Activated CD8-positive, alpha-beta memory T cell treated with anti-CD3 and anti-CD28 coated beads for 48 hours (primary cell): ENCODE results near the gene LRRC8C.
A peak's percentile ranks its signal among the peaks of the same experiment; 100 is the strongest.
"Not testable (repeated sequence)": the region's sequence is repeated elsewhere in the genome, so short reads cannot be mapped to it uniquely, and the experiment has no call there.

ENCODE experiments used
- DNase-seq, 3 experiments: peaks; one replicate each; pipeline ENCODE4 v3.0.0-alpha.2; 2020; ENCODE audit warnings: low read depth in 2 of 3, low spot score in 2 of 3

The LRRC8C gene

DNA sequence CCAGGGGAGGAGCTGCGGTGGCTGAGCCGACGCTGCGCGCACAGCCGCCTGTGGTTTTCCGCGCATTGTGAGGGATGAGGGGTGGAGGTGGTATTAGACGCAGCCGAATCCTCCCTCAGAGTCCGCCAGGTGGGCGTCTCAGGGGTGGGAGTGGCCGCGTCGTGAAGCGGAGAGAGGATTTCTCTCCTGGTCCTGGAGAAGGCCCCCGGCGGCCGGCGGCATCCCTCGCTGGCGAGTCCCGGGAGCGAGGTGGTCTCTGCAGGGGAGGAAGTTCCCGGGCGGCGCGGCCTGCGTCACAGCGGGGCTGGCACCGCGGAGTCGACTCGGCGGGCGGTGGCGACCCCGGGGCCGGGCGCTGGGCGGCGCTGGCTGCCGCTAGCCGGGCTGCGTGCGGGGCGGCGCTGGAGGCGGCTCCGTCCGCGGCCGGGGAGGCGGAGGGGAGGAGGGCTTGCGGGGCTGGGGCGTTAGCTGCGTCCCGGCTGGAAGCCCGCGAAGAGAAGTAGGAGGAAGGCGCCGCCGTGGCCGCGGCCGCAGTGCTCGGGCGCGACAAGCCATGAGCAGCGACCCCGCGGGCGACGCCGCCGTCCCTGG, at the start of gene LRRC8C:
Gene LRRC8C, plus strand, starts transcription at position 464 of the 591 bp plus-strand sequence. CDS start 53,354 bp downstream, outside the sequence.
- peak; percentile 74 to 88 (median 86) for DNase-seq

DNA sequence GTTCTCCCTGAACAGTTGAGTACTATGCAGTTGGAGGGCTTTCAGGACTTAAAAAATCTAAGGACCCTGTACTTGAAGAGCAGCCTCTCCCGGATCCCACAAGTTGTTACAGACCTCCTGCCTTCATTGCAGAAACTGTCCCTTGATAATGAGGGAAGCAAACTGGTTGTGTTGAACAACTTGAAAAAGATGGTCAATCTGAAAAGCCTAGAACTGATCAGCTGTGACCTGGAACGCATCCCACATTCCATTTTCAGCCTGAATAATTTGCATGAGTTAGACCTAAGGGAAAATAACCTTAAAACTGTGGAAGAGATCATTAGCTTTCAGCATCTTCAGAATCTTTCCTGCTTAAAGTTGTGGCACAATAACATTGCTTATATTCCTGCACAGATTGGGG, 48.7 kb upstream of the LRRC8C start:
- no peak for DNase-seq

DNA sequence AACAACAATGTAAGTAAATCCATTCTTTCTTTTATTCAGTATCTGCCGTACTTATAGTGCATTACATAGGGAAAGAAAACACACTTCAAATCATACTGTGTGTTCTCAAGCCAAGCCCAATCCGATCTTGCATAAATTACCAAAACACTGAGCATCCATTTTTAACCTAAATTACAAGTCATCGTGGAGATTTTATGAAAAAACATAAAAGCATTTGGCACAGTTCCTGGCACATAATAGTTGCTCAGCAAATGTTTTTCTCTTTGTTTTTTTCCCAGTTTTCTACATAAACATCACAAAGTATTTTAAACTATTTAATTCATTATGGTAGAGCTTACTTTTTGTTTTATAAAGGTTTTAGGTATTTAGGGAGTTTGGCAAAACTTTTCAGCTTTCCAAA, 48.1 kb upstream of the LRRC8C start:
- no peak for DNase-seq

DNA sequence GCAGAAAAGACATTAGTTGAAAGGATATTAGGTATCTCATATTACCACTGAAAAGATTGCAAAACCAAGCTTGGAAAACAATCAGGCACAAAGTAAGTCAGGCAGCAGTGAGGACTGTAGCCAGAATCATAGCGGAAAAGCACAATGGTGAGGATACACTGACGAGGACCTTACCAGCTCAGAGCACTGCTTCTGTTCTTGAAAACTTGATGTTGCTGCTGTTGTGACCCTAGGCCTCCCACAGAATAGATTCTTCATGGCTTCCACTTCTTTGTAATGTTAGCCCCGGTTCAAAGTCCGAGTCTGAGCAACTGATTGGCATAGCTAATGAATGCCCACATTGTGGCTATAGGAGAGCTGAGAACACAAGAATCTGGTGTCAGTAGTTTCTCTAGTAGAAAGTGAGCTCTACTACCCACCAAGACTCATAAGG, 45.2 kb upstream of the LRRC8C start:
- DNase-seq, result no peak

DNA sequence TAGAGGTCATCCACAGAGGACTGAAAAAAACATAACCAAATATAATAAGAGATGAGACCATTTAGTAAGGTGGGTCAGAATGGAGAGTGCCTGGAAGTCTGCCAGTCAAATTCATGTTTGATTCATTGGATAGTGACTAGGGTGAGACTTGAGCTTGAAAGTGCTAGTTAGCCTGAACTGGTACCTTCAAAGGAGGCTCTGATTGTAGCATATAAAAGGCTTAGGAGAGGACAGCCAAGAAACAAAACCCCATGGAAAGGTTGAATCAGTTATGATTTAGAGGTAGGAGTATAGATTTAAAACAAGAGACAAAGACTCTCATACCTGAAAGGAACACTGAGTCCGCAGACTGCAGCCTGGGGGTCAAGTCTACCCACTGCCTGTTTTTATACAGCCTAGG, 44.4 kb upstream of the LRRC8C start:
- no peak for DNase-seq

DNA sequence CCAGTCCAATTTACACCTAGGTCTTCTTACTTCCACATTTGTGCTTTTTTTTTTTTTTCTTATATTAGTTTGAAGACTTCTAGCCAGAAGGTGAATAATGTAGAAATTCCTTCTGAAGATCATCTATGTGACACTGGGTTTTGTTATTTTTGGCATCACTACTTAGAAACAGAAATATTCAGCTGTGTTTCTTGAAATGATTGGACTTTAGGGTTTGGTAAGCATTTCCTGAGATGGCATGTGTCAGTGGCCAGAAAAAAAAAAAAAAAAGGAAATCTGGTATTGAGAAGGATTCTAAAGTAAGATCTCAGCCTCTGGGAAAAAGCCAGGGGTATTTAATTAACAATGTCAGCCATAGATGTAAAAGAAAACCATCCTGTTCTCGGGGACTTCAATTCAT, 43.4 kb upstream of the LRRC8C start:
- DNase-seq, result no peak

DNA sequence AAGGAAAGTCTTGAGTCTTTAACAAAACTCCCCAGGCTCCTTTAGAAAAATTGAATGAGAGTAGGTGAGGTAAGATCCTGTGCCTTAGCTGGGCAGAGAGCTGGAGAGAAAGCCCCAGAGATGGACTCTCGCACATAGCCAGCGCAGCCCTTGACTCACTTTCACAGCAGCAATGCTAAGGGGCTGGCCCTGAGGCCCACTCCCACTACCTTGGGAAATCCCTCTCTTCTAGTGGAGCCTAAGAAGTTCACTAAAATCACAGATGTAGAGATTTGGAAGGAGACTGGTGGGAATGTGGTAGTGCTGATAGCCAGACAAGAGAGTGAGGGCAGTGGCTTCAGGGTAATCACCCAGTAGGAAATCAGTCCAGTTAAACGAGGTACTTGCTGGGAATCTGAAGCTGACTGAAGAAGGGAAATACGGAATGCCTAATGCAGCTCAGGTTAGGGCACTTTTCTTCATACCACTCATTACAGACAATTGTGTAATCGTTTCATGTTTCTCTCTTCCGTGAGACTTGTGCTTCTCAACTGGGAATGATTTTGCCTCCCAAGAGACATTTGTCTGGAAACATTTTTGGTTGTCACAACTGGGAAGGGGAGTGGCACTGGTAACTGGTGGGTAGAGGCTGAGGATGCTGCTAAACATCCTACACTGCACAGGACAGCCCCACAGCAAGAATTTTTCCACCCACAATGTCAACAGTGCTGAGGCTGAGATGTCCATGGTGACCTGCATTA, 42.4 kb upstream of the LRRC8C start:
- DNase-seq, result no peak

DNA sequence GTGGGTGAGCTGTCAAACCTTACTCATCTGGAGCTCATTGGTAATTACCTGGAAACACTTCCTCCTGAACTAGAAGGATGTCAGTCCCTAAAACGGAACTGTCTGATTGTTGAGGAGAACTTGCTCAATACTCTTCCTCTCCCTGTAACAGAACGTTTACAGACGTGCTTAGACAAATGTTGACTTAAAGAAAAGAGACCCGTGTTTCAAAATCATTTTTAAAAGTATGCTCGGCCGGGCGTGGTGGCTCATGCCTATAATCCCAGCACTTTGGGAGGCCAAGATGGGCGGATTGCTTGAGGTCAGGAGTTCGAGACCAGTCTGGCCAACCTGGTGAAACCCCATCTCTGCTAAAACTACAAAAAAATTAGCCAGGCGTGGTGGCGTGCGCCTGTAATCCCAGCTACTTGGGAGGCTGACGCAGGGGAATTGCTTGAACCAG, 40.0 kb upstream of the LRRC8C start:
- not testable (repeated sequence) for DNase-seq

DNA sequence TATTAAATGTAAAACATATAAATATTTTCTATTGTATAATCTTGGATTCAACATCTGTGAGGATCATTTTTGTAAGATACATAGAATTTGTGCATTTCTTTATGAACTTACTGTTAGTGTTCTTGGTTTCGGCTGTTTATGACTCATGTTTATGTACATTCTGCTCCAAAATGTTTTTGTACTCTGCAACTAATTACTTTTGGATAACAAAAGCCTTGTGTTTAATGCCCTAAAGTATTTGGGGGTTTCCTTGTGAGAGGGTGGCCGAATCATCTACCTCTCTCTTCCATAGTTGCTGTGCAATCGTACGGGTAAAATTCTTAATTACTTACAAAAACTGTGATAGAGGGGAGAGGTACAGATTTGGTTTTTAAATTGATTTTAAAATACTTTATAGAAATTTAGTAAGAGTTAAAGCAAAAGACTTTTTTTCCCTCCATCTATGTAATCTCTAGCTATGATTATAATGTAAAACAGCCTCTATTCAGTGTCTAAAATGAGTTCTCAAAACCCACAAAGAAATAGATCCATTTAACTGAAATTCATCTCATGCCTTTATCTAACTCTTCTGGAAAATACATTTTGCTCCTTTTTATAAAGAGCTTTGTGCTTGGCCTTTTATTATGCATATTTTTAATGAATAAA, 38.7 kb upstream of the LRRC8C start:
- DNase-seq, result no peak

DNA sequence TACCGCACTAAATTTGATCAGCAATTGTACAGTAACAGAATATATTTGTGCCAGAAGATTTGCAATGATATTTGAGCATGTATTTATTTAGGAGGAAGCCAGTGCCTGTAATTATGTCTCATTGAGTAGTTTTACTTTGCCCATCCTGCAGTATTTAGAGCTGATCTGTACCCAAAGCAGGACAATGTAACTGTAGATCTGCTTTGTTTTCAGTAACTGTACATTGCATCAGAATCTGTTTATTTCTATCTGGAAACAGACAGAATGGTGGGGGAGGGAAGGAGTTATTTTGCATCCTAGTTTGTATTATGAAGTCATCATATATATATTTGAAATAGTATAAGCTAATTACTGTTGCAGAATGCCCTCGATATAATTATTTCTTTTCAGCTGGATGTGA, 36.2 kb upstream of the LRRC8C start:
- no peak for DNase-seq

DNA sequence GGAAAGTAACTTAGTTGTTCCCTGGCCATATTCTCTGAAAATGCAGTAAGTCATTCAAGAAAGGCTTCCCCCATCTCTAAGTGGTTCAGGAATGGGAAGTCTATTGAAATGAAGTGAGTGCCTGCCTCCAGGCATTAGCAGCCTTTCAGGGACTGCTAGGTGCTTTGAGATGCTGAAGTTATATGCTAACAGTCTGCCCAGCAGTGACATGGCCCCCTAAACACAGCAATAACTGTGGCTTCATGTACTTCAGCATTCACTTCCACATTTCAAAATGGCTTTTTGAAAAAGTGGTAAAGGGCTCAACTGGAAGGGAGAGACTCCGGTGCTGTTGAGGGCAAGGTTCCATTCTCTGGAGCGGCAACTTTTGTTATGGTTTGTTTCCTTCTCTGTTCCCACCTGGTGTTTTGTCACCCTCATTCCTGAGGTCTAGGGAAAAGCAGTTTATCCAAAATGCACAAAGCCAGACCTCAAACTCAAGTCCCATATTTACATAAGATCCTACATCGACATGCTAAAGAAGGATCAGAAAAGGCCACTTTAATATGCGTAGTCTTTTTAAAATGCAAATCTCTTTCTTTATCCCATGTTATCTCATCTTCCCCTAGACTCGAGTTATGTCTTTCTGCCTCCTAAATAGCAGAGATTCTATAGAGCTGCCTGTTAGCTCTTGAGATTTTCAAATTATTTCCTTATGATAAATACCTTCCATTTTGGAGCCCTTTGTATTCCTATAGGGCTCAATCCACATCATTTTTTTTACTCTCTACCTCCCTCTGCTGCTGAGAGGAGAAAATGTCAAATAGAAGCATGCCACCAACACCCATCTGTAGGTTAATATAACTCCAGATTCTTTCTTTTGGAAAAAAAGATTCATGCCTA, 34.2 kb upstream of the LRRC8C start:
- DNase-seq, result no peak

DNA sequence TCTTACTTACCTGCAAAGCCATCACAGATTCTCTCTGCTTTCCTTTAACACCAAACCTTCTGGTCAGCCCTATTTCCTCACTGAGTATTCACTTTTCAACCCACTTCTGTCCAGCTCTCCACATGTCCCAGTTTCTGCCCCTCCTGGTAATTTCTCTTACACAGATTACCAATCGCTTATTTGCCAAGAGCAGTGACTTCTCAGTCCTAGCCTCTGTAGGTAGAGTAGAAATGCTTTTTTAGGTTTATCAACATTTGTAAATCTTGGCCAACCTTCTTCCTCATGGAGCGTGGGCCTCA, 33.6 kb upstream of the LRRC8C start:
- no peak for DNase-seq

DNA sequence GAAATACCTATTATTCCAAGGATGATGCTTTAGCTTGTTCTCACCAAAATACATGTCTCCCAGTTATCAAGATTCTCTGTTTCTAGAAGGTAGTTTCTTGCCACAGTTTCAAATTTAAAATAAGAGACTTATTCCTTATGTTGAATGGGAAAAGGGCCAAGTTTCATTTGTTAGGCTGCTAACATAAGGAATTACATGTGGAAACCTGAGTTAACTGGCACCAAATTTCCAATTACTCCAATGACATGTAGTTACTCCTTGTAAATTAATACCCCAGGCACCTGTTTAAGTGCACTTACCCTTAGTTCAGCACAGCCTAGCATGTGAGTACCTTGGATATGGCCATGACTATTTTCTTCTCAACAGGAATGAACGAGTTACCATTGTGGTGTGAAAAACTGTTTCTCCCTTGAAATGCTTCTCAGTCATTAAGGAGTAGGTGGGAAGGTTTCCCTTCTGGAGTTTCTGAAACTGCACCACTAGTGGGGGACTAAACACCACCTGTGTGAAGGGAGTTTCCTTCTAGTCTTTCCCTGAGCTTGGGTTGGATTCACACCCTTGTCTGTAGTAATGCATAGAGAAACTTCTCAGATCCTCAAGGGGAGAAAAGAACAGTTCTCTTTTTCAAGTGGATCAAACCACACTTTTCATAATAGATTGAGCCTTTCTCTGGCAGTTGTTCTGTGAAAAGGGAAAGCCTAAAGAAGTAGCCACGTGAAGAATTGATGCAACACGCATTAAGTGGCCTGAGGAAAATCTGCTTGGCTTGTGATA, 32.3 kb upstream of the LRRC8C start:
- no peak for DNase-seq

DNA sequence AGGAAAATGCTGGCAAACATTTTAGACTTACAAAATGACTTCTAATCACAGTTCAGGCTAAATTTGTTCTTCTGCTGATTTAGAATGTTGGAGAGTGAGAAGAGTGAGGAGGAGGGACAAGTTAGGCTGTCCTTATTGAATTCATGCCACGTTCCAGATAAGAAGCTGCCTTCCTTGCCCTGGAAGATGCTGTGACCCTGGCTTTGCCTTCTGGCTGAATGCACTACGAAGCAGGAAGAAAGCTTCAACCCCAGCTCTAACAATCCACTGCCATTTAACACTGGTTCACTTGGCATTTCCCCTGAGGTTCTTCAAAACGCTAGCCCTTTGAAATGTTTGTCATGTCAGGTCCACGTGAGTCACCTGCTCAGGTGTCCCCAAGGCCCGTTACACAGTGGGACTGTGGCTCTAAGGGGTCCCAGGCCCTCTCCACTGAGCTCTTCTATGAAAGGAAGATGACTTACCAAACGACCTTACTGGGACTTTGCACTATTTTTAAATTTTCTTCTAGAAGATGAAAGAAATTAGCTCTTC, 30.0 kb upstream of the LRRC8C start:
- no peak for DNase-seq

DNA sequence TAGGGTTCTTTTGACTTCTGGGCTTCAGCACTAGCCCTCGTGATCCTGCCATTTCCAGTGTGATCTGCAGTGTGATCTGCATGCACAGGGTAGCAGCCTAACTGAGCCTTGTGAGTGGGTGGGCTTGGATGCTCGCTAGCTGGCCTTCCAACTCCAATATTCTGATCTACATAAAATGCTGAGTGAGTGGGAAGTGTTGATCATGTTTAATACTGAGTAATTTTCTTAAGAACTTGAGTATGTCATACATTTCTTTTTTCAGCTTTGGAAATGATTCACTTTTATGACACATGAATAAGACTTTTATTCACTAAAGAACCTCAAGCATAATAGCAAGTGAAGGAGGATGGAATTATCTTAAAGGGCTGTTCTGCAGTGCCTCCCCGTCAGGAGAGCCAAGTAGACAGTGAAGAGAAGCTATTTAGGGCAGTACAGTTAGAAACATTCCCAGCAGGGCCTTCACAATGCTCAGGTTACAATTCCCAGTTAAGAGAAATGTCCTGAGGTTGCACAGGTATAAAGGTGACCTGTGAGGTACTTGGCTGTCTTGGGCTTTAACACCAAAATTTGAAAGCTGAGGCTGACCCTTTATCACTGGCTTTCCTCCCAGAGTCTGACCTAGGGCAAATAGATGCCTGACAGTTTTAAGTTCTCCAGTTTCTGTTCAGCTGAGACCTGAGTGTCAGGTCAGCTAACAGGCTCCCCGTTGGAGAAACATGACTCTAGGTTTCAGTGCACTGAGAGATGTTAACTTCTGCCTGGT, 29.1 kb upstream of the LRRC8C start:
- DNase-seq, result peak in 1 of 3 experiments; percentile 22

DNA sequence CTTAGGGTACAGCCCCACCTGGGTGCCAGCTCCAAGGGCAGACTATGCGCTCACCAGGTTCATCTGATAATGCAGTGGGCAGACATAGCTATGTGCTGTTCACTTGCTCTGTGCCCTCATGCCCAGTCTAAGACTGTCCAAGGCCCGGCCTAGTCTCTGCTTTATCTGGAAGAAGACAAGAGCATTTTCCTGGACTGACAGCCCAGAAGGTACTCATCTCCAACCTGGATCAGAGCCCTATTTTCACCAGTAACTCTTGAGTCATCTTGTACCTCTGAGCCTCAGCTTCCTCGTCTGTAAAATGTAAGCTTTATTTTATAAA, 28.5 kb upstream of the LRRC8C start:
- DNase-seq, result no peak

DNA sequence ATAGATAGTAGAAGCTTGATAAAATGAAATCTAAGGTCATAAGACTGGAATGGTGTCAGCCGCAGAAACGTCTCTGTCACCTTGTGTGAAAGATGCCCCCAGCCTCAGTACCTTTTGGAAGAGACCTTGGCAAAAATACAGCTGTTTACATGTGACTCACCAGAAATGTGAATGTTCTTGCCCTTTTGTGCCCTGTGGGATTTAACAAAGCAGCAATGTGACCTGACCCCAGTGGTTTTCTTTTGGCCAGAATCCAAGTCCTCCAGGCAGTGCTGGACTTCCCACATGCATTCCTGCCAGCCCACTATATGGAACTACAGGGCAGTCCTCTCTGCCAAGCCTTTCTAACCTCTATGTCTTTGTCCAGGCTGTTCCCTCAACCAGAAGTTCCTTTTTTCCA, 27.2 kb upstream of the LRRC8C start:
- DNase-seq, result no peak

DNA sequence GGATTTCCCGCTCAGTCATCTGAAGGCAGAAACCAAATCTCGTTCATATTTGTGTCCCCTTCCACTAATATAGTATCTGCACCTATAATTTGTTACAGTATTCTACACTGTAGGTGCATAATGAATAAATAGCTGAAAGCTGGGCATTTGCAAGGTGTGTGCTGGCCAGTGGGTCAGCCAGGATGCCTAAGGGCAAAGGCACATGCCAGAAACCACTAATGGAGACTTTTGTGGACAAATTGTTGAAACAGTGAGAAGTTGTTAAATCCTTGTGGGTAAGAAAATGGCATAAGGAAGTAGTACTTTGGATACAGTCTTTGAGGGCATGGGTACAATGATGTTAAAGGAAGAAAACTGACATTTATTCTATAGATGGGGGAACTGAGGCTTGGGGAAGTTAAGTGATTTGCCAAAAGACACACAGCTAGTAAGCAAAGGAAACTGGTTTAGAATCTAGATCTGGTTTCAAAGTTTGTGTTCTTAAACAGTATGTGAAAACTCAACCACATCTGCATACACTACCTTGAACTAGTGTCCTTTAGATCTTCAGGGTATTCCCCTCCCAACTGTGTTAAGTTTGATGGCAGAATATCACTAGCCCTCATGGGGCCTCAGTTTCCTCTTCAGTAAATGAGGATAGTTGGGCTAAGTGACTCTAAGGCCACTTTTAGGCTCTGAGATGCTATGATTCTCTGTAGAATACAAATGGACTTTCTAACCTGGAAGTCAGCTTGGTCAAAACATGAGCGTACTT, 26.5 kb upstream of the LRRC8C start:
- DNase-seq, result no peak

DNA sequence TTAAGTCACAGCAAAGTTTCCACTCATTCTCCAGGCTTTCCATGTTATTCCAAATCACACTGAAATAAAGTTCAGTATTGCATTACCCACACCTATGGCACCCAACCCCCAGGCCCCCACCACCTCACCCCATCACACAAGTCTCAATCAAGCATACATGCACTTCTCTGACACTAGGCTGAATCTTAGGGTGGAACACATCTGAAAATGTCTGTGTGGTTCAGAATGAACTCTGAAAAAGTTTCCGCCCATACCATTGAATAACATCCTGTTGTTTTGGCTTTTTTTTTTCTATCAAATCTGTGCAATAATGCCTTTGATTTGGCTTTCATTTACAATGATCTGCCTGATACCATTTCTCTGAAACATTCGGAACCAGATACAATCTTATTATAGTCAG, 25.8 kb upstream of the LRRC8C start:
- DNase-seq, result no peak
